ENCODE measurements around the gene VPS39.

DNA sequence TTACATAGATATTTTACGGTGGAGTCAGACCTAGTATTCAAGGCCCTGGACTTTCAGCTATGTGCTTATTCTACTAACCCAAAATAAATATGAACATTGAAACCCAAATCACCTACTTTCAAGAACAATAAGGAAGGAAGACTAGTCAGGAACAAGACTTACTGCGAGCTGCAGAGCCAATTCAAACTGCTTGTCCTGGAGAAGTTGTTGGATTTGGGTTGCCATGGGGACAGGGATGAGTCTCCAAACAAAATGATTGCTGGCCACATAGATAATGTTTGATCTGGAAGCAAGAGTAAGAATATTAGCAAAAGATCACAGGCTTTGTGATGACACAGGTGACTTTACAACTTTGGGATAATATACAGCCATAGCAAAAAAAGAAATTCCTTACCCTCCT, 30.0 kb downstream of the VPS39 start:
- TF ChIP-seq POLR2A (IDR thresholded peaks at IDR 0.05; ENCODE audit: low read depth, low read length), result no peak
- TF ChIP-seq POLR2AphosphoS5 (IDR thresholded peaks at IDR 0.05; ENCODE audit: low read depth, low read length), result no peak
- TF ChIP-seq TAF1 (IDR thresholded peaks at IDR 0.05; ENCODE audit: low read depth, low read length), result no peak
- no peak for TF ChIP-seq POU2F2 (IDR thresholded peaks at IDR 0.05; ENCODE audit: low read depth, low read length)
- TF ChIP-seq SPI1 (IDR thresholded peaks at IDR 0.05; ENCODE audit: low read depth, low read length), result no peak
- no peak for TF ChIP-seq PAX5 (IDR thresholded peaks at IDR 0.05; ENCODE audit: insufficient read depth, low read length, severe bottlenecking)

Data from GM12891 (cell line).